KMS-11 (cell line): ENCODE results near the gene LSM12.

ENCODE experiments used
- H2AFZ ChIP-seq: fragments of 200-600 bp; sonication (generic); 2 replicates; pipeline ENCODE4 v1.6.1; 2016; ENCODE audit warnings: antibody characterized with exemption, mixed run types, low read depth
- H3K27ac ChIP-seq: fragments of 200-600 bp; sonication (generic); 2 replicates; pipeline ENCODE4 v1.6.1; 2016; ENCODE audit warnings: mild to moderate bottlenecking, mixed run types
- H3K27me3 ChIP-seq: fragments of 200-600 bp; sonication (generic); 2 replicates; pipeline ENCODE4 v1.6.1; 2017; ENCODE audit warnings: mild to moderate bottlenecking, low read depth, mixed run types, moderate library complexity; ENCODE audit not compliant: insufficient read depth
- H3K36me3 ChIP-seq: fragments of 200-600 bp; sonication (generic); 2 replicates; pipeline ENCODE4 v1.6.1; 2017; ENCODE audit warnings: mild to moderate bottlenecking, mixed run types; ENCODE audit not compliant: insufficient read depth
- H3K4me1 ChIP-seq: fragments of 200-600 bp; sonication (generic); 2 replicates; pipeline ENCODE4 v1.6.1; 2016; ENCODE audit warnings: mild to moderate bottlenecking, low read depth, mixed run types; ENCODE audit not compliant: poor library complexity, severe bottlenecking
- H3K4me2 ChIP-seq: fragments of 200-600 bp; sonication (generic); 2 replicates; pipeline ENCODE4 v1.7.0; 2016; ENCODE audit warnings: mild to moderate bottlenecking, mixed run types
- H3K4me3 ChIP-seq: fragments of 200-600 bp; sonication (generic); IDR thresholded peaks from 2 replicates; pipeline ENCODE4 v1.6.1; 2017; ENCODE audit warnings: low read depth, low read length, mixed read lengths; ENCODE audit not compliant: insufficient read depth
- H3K79me2 ChIP-seq: fragments of 200-600 bp; sonication (generic); 2 replicates; pipeline ENCODE4 v1.6.1; 2016; ENCODE audit warnings: low read depth, mixed run types; ENCODE audit not compliant: insufficient read depth
- H3K9ac ChIP-seq: fragments of 200-600 bp; sonication (generic); 2 replicates; pipeline ENCODE4 v1.6.1; 2016; ENCODE audit warnings: mild to moderate bottlenecking, mixed run types
- H4K20me1 ChIP-seq: fragments of 200-600 bp; sonication (generic); 2 replicates; pipeline ENCODE4 v1.6.1; 2016; ENCODE audit warnings: mild to moderate bottlenecking, mixed run types; ENCODE audit not compliant: insufficient read depth
- TF ChIP-seq, protein P1 (sequence below): fragments of 200-600 bp; sonication (generic); conservative IDR thresholded peaks from 2 replicates; pipeline ENCODE4 v1.6.1; 2017; ENCODE audit warnings: low read depth, mild to moderate bottlenecking, antibody characterized with exemption, low read length, moderate library complexity, mixed read lengths

LSM12 gene

DNA sequence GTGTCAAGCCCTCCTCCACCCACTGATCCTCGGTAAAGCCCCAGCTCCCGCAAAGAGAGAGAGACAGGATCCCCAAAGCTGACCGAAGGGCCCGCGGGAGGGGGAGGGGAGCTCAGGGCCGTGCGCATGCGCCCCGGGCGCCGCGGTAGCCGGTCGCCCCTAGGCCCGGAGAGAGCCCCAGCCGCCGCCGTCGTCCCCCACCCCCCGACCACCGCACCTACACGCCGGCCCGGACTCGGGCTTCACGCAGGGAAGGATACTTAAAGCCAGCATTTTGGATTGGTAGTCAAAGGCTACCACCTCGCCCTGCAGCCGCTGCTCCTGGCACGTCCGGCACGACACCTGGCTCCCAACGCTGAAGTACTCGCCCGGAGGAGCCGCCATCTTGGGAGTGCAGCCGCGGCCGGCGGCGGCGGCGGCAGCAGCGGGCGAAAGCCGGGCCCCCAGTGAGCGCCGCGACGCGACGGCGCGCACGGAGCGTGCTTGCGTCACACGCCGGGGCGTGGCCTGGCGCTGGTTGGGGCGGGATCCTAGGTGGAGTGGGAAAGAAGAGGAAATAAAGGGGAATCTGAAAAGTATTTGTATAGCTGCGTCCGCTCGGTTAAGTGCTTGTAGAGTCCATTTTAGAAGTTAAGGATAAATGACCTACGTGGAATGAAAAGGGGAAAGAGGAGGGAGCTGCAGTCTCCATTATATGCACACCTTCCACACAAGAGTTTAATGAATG, at the start of gene LSM12:
Gene LSM12, minus strand, starts transcription at position 468 of the 727 bp plus-strand sequence. Its CDS starts 84 bp downstream, at position 384.
- H3K9ac ChIP-seq: peak within 1 kb of the TSS; percentile 92
- H3K4me2 ChIP-seq: peak within 1 kb of the TSS; percentile 93
- H3K4me3 ChIP-seq: peak within 1 kb of the TSS; percentile 51
- TF ChIP-seq, protein P1, sequence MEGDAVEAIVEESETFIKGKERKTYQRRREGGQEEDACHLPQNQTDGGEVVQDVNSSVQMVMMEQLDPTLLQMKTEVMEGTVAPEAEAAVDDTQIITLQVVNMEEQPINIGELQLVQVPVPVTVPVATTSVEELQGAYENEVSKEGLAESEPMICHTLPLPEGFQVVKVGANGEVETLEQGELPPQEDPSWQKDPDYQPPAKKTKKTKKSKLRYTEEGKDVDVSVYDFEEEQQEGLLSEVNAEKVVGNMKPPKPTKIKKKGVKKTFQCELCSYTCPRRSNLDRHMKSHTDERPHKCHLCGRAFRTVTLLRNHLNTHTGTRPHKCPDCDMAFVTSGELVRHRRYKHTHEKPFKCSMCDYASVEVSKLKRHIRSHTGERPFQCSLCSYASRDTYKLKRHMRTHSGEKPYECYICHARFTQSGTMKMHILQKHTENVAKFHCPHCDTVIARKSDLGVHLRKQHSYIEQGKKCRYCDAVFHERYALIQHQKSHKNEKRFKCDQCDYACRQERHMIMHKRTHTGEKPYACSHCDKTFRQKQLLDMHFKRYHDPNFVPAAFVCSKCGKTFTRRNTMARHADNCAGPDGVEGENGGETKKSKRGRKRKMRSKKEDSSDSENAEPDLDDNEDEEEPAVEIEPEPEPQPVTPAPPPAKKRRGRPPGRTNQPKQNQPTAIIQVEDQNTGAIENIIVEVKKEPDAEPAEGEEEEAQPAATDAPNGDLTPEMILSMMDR: no peak
- H2AFZ ChIP-seq: peak within 1 kb of the TSS; percentile 51; the same call in 1 of the 2 replicates
- H4K20me1 ChIP-seq: peaks cover 6% of the 10 kb centered on the region; the same call in 1 of the 2 replicates
- H3K36me3 ChIP-seq: peaks cover 13% of the 10 kb centered on the region; the same call in 1 of the 2 replicates
- peaks cover 51% of the 10 kb centered on the region for H3K79me2 ChIP-seq
- peaks cover 41% of the 10 kb centered on the region for H3K4me1 ChIP-seq
- H3K27me3 ChIP-seq: no peaks in the 10 kb centered on the region
- H3K27ac ChIP-seq: peak within 1 kb of the TSS; percentile 94

DNA sequence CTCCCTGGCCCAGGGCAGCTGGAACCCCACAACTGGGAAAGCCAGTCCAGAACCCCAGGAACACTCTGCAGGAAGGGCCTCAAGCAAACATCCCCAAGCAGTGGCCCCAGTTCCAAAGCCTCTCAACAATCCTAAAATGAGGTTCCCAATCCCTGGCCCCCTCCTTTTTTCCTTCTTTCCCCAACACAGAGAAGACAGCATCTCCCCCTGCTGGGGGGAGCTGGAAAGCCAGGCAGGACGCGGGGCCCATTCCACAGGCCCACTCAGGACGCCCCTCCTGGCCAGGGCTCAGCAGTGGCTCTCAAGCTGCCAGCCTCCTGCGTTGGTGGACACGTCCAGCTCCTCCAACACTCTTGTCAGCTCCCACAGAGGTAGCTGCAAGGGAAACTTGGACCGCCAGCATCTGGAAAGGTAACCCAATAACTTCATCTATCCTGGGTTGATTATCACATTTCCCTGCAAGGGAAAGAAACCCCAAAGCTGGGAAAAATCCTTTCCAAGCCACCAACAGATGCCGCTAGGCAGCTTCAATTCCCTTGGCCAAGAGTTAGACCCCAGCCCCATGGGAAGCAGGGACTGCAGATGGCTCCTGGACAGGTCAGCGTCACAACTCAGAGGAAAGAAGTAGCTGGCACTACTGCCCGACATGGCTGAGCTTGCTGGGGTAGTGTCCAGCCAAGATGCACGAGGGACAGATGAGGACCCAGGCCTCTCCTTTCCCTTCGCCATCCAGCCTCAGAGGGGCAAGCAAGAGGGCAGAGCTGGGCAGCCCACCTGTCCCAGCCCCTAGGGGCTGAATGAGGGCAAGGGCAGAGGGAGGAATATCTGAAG, 49.3 kb upstream of the LSM12 start:
- Histone ChIP-seq H3K4me3 (no peak overlapping the region), H3K4me1 (peaks cover 26% of the 10 kb centered on the region), H3K27me3 (no peaks in the 10 kb centered on the region), H4K20me1 (no peaks in the 10 kb centered on the region), H3K9ac (no peak overlapping the region), H3K27ac (no peak overlapping the region), H3K4me2 (no peak overlapping the region), H3K36me3 (no peaks in the 10 kb centered on the region), H3K79me2 (peaks cover 45% of the 10 kb centered on the region; the same call in 1 of the 2 replicates), H2AFZ (no peak overlapping the region)
- TF ChIP-seq, protein P1: peak; percentile 85

DNA sequence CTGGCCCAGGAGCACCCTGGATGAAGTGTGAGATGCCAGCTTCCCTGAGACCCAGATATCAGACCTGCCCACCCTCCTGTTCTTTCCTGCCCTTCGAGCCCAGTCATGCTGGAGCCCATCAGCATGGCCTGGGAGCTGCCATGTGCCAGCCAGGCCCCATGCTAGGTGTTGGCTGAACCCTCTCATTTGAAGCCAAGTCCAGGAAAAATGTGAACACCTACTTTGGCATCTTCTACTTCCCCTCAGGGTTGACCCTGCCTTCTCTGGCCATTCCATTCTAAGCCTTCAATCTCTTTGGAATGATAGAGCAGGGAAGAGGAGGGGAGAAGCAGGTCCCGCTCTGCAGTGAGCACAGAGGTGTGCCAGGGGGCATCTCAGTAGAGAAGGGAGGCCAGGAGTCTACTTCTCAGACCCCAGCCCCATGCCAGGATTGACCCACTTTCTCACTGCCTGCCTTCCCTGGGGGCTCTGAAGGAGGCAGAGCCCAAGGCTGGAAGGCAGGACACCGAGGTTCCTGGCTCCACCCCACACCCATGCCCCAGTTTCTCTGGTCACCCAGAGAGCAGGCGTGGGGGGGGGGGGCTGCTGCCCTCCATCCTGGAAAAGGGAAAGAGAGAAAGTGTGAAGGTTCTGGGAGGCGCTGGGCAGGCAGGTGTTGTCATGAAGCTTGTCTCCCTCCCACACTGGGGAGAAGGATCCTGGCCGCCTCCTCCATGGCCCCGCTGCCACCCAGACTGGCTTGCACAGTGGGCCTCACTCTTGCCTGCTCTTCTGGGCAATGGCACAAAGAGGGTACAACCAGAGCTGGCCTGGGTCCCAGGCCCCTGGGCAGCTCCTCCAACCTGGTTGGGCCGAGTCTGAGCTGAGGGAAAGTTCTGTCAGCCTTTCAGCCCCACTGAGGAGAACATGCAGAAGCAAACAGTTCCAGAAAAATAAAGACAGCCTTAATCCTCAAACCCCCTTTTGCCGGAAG, 47.7 kb upstream of the LSM12 start:
- TF ChIP-seq, protein P1: no peak
- Histone ChIP-seq H3K4me1 (peaks cover 40% of the 10 kb centered on the region), H3K27me3 (no peaks in the 10 kb centered on the region), H4K20me1 (no peaks in the 10 kb centered on the region), H3K36me3 (no peaks in the 10 kb centered on the region), H3K79me2 (peaks cover 47% of the 10 kb centered on the region; the same call in 1 of the 2 replicates), H3K27ac (no peak overlapping the region), H3K4me2 (no peak overlapping the region), H3K9ac (no peak overlapping the region), H3K4me3 (no peak overlapping the region), H2AFZ (no peak overlapping the region)

DNA sequence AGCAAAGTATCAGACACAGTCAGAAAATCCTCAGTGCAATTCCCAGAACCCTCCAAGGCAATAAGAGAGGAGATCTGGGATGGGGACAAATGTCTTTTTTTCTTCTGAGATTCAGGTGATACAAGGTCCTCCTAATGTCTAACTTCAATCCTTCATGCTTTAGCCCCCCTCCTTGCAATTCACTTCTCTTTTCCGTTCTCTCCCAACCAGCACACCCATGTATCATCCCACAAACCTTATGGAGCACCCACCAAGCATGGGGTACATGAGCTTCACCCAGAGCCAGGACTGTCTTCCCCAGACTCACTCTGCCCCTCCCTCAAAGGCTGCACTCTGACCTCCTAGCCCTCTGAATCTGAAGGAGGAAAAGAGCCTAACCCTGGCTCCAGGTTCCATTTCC, 46.9 kb upstream of the LSM12 start:
- Histone ChIP-seq H3K9ac (no peak overlapping the region), H3K79me2 (peaks cover 53% of the 10 kb centered on the region; the same call in 1 of the 2 replicates)

More for the DNA sequence above, 46.9 kb upstream of the LSM12 start:
- no peaks in the 10 kb centered on the region for H3K27me3 ChIP-seq
- H2AFZ ChIP-seq: no peak overlapping the region
- no peak overlapping the region for H3K27ac ChIP-seq
- no peak overlapping the region for H3K4me3 ChIP-seq
- H4K20me1 ChIP-seq: no peaks in the 10 kb centered on the region
- peaks cover 47% of the 10 kb centered on the region for H3K4me1 ChIP-seq
- TF ChIP-seq, protein P1: no peak
- no peaks in the 10 kb centered on the region for H3K36me3 ChIP-seq
- H3K4me2 ChIP-seq: peak overlapping the region; percentile 5; the same call in 1 of the 2 replicates
